GF-D8 (cell line): ENCODE data around the gene AAMP.
"Not testable (repeated sequence)": the region's sequence is repeated elsewhere in the genome, so short reads cannot be mapped to it uniquely, and the experiment has no call there.

ENCODE experiments used
- DNase-seq: peaks from one replicate; lab custom pipeline; 2025; lab: John Stamatoyannopoulos, UW

Gene AAMP

GRCh38 chr2:218269900-218270720 is at the start of gene AAMP, which contains the start of gene PNKD:
AAMP (minus strand) TSS chr2:218270137; CDS start chr2:218270086, 51 bp downstream.
PNKD (plus strand) TSS chr2:218270519; CDS start chr2:218270536, 17 bp downstream.
- peak; percentile 98 for DNase-seq

GRCh38 chr2:218318241-218318640 is 48.3 kb upstream of the AAMP start:
- DNase-seq, result no peak

GRCh38 chr2:218317835-218318234 is 47.9 kb upstream of the AAMP start:
- DNase-seq, result no peak

GRCh38 chr2:218317303-218317630 is 47.3 kb upstream of the AAMP start:
- DNase-seq, result no peak

- no peak for DNase-seq
Observed at GRCh38 chr2:218315397-218315796, 45.5 kb upstream of the AAMP start.

GRCh38 chr2:218314764-218315163 is 44.8 kb upstream of the AAMP start:
- DNase-seq, result not testable (repeated sequence)

GRCh38 chr2:218313356-218313755 is 43.4 kb upstream of the AAMP start:
- no peak for DNase-seq

GRCh38 chr2:218312267-218312756 is 42.4 kb upstream of the AAMP start:
- DNase-seq, result no peak

GRCh38 chr2:218311541-218312266 is 41.8 kb upstream of the AAMP start:
- DNase-seq, result not testable (repeated sequence)

GRCh38 chr2:218310853-218311540 is 41.1 kb upstream of the AAMP start:
- no peak for DNase-seq

GRCh38 chr2:218307415-218308090 is 37.6 kb upstream of the AAMP start:
- no peak for DNase-seq

GRCh38 chr2:218306184-218306920 is 36.4 kb upstream of the AAMP start:
- no peak for DNase-seq

- no peak for DNase-seq
Observed at GRCh38 chr2:218305383-218305782, 35.4 kb upstream of the AAMP start.

- DNase-seq, result peak; percentile 76
Observed at GRCh38 chr2:218301176-218301819, 31.4 kb upstream of the AAMP start.

- DNase-seq, result no peak
Observed at GRCh38 chr2:218300141-218300540, 30.2 kb upstream of the AAMP start.

GRCh38 chr2:218298314-218298875 is 28.5 kb upstream of the AAMP start:
- DNase-seq, result no peak

- no peak for DNase-seq
Observed at GRCh38 chr2:218296847-218297246, 26.9 kb upstream of the AAMP start.

- DNase-seq, result no peak
Observed at GRCh38 chr2:218296200-218296599, 26.3 kb upstream of the AAMP start.

- DNase-seq, result no peak
Observed at GRCh38 chr2:218295029-218295428, 25.1 kb upstream of the AAMP start.

GRCh38 chr2:218294430-218295022 is 24.6 kb upstream of the AAMP start:
- no peak for DNase-seq
